NCI-H748 treated with DMSO at 0.1 percent for 48 hours (cell line): Measurements from ENCODE around the gene GOLT1B.
A peak's percentile ranks its signal among the peaks of the same experiment; 100 is the strongest.

Experiments used
- DNase-seq: peaks from one replicate; lab custom pipeline; 2025; lab: John Stamatoyannopoulos, UW

GOLT1B gene

GRCh38 chr12:21523148-21523547, 21.6 kb downstream of the GOLT1B start:
- DNase-seq, result no peak

- no peak for DNase-seq
Measured at GRCh38 chr12:21526053-21526452, 24.5 kb downstream of the GOLT1B start, which contains the start of gene SPX. TSS of gene SPX (plus strand) at chr12:21526296. CDS start at chr12:21526473, 177 bp downstream.

- no peak for DNase-seq
Measured at GRCh38 chr12:21526721-21527345, 25.2 kb downstream of the GOLT1B start.

GRCh38 chr12:21527451-21528180, 26.0 kb downstream of the GOLT1B start:
- DNase-seq, result peak; percentile 57

- DNase-seq, result no peak
Measured at GRCh38 chr12:21528953-21529352, 27.4 kb downstream of the GOLT1B start.

GRCh38 chr12:21529456-21529855, 27.9 kb downstream of the GOLT1B start:
- DNase-seq, result no peak

GRCh38 chr12:21538061-21538653, 36.6 kb downstream of the GOLT1B start:
- no peak for DNase-seq

GRCh38 chr12:21539797-21540196, 38.2 kb downstream of the GOLT1B start:
- peak; percentile 4 for DNase-seq

GRCh38 chr12:21541773-21542172, 40.2 kb downstream of the GOLT1B start:
- peak; percentile 47 for DNase-seq

- DNase-seq, result no peak
Measured at GRCh38 chr12:21542403-21542802, 40.8 kb downstream of the GOLT1B start.

- no peak for DNase-seq
Measured at GRCh38 chr12:21543151-21543550, 41.6 kb downstream of the GOLT1B start.

- DNase-seq, result no peak
Measured at GRCh38 chr12:21545557-21545956, 44.0 kb downstream of the GOLT1B start.

GRCh38 chr12:21546716-21547115, 45.1 kb downstream of the GOLT1B start:
- no peak for DNase-seq

GRCh38 chr12:21547437-21547836, 45.8 kb downstream of the GOLT1B start:
- no peak for DNase-seq

- DNase-seq, result no peak
Measured at GRCh38 chr12:21551841-21552465, 50.4 kb downstream of the GOLT1B start.

- DNase-seq, result no peak
Measured at GRCh38 chr12:21552635-21553328, 51.2 kb downstream of the GOLT1B start.

GRCh38 chr12:21553329-21553675, 51.7 kb downstream of the GOLT1B start:
- DNase-seq, result no peak

- DNase-seq, result no peak
Measured at GRCh38 chr12:21558100-21558679, 56.6 kb downstream of the GOLT1B start.

GRCh38 chr12:21559855-21560569, 58.4 kb downstream of the GOLT1B start:
- no peak for DNase-seq

GRCh38 chr12:21561158-21561557, 59.6 kb downstream of the GOLT1B start:
- DNase-seq, result no peak

GRCh38 chr12:21562859-21563258, 61.3 kb downstream of the GOLT1B start:
- no peak for DNase-seq
